H1 (cell line): ENCODE results near the gene PTPN1. TPM values are rescaled to one million over a fixed set of nuclear protein-coding genes. Genes with fewer than 3 reads are reported as not detected.

Source experiments
- BRCA1 ChIP-seq: IDR thresholded peaks from 2 replicates; pipeline ENCODE4 v1.6.1; 2012; ENCODE audit warnings: low read depth, low read length, improper control_type of control experiment
- CBX8 ChIP-seq: fragments of 300-800, 300-1000 bp; sonication (generic); IDR thresholded peaks from 2 replicates; pipeline ENCODE4 v1.7.1; 2016; ENCODE audit warnings: low read depth, low read length, borderline replicate concordance
- CEBPB ChIP-seq: IDR thresholded peaks from 2 replicates; pipeline ENCODE4 v1.6.1; 2012; ENCODE audit warnings: low read depth, low read length
- CHD1 ChIP-seq: IDR thresholded peaks from 2 replicates; pipeline ENCODE4 v1.6.1; 2012; ENCODE audit warnings: low read depth, low read length, improper control_type of control experiment
- CTBP2 ChIP-seq: IDR thresholded peaks from 2 replicates; pipeline ENCODE4 v1.7.0; 2011; ENCODE audit warnings: borderline replicate concordance, mild to moderate bottlenecking, moderate library complexity, mixed read lengths, low read length; ENCODE audit not compliant: insufficient read depth, insufficient read length
- FOSL1 ChIP-seq: IDR thresholded peaks from 2 replicates; pipeline ENCODE4 v1.6.1; 2011; ENCODE audit warnings: mild to moderate bottlenecking, low read depth, low read length, moderate library complexity; ENCODE audit not compliant: insufficient read depth
- GABPA ChIP-seq: IDR thresholded peaks from 2 replicates; pipeline ENCODE4 v1.6.1; 2011; ENCODE audit warnings: mild to moderate bottlenecking, low read length, moderate library complexity, borderline replicate concordance; ENCODE audit not compliant: insufficient read depth
- KDM4A ChIP-seq: IDR thresholded peaks from one replicate; pipeline ENCODE4 v1.7.1; 2012; ENCODE audit warnings: low read depth, mild to moderate bottlenecking, moderate library complexity, low read length, inconsistent platforms; ENCODE audit not compliant: severe bottlenecking
- MAX ChIP-seq: IDR thresholded peaks from 2 replicates; pipeline ENCODE4 v1.6.1; 2012; ENCODE audit warnings: inconsistent platforms
- POU5F1 ChIP-seq: IDR thresholded peaks from 2 replicates; pipeline ENCODE4 v1.6.1; 2011; ENCODE audit warnings: low read depth, mild to moderate bottlenecking, low read length, moderate library complexity
- RBBP5 ChIP-seq: IDR thresholded peaks from 2 replicates; pipeline ENCODE4 v1.7.1; 2012; ENCODE audit warnings: low read depth, mild to moderate bottlenecking, inconsistent platforms, low read length, moderate library complexity, borderline replicate concordance
- SP2 ChIP-seq: IDR thresholded peaks from 2 replicates; pipeline ENCODE4 v1.6.1; 2012; ENCODE audit warnings: mild to moderate bottlenecking, low read length, inconsistent platforms
- SP4 ChIP-seq: IDR thresholded peaks from 2 replicates; pipeline ENCODE4 v1.6.1; 2012; ENCODE audit warnings: low read length, inconsistent platforms
- TAF7 ChIP-seq: optimal IDR thresholded peaks from 2 replicates; pipeline ENCODE3; 2011; ENCODE audit warnings: low read depth, mild to moderate bottlenecking, inconsistent platforms, low read length, moderate library complexity, borderline replicate concordance
- TBP ChIP-seq: IDR thresholded peaks from 2 replicates; pipeline ENCODE4 v1.6.1; 2011; ENCODE audit warnings: low read depth, low read length, improper control_type of control experiment
- polyA plus RNA-seq, 7 experiments: library from polyadenylated mRNA; depleted of rRNA in 3 of 7; stranded (reverse) in 5 of 7; unstranded in 2 of 7; fragments of >200 nt in 5 of 7; fragments of 200-250 nt in 2 of 7; gene quantifications; 1 replicate in 5 of 7; 2 replicates in 1 of 7; 4 replicates in 1 of 7; pipeline versions ENCODE4 v1.2.1 to v1.2.3, GENCODE V29; 2011 to 2013; ENCODE audit warnings: missing spikeins in 2 of 7, mixed read lengths in 2 of 7
- total RNA-seq: library from RNA; stranded (reverse); fragmentation: NEBNext Ultra II Directional; extraction: Animal tissue kit (Norgen Biotek cat#: 25700); gene quantifications from 2 replicates; pipeline ENCODE4 v1.2.1, GENCODE V29; 2021
- TF ChIP-seq, protein P1 (sequence below), 3 experiments: IDR thresholded peaks; 1 replicate in 2 of 3; 2 replicates in 1 of 3; pipeline versions ENCODE4 v1.5.1 to v1.6.1; 2011; ENCODE audit warnings: low read length in 3 of 3, mild to moderate bottlenecking in 3 of 3, inconsistent platforms in 2 of 3, low read depth in 1 of 3, moderate library complexity in 1 of 3; ENCODE audit not compliant: insufficient read depth in 1 of 3; ENCODE audit errors: control extremely low read depth in 1 of 3

The PTPN1 gene
- total and polyA plus RNA-seq, 2 of the 8 experiments (the other 6 are each of a cell fraction or from before 2014, with no cell fraction given), result 18.6 to 32.1 TPM

DNA sequence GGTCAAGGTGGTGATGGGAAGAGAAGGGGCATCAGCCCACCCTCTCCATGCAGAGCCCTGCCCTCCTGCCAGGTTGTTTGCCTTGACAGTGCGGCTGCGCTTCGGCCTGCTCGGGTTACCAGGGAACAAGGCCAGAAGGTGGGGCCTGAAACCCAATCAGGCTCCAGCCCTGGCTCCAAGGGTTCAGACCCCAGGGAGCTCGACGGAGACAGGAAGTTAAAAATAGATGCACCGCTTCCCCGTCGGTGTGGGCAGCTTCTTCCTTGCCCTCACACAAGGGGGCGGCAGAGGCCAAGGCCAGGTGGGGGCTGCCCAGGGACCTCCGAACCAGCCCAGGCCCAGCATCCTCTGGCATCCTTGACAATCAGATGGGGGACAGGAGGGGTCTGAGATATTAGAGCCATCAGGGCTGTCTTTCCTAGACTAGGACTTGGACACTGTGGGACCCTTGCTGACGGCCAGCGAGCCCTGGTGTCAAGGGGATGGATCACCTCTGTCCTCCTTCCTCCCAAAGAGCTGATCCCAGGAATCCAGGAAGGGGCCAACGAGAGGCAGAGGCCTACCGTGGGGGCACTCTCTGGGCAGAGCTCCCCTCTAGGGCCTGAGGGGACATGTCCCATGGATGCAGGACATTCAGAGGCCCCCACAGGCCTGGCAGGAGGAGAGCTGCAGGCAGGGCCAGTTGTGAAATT is 115.9 kb downstream of the PTPN1 start (continued):
- no peak; the same call in 1 of the 2 replicates for TF ChIP-seq GABPA
- TF ChIP-seq BRCA1, result 0 out of 2 replicates have a peak, but pooled peaks have one; percentile 7
- no peak for TF ChIP-seq RBBP5
- no peak for TF ChIP-seq KDM4A
- no peak for TF ChIP-seq POU5F1
- TF ChIP-seq TAF7, result no peak
- TF ChIP-seq, protein P1, sequence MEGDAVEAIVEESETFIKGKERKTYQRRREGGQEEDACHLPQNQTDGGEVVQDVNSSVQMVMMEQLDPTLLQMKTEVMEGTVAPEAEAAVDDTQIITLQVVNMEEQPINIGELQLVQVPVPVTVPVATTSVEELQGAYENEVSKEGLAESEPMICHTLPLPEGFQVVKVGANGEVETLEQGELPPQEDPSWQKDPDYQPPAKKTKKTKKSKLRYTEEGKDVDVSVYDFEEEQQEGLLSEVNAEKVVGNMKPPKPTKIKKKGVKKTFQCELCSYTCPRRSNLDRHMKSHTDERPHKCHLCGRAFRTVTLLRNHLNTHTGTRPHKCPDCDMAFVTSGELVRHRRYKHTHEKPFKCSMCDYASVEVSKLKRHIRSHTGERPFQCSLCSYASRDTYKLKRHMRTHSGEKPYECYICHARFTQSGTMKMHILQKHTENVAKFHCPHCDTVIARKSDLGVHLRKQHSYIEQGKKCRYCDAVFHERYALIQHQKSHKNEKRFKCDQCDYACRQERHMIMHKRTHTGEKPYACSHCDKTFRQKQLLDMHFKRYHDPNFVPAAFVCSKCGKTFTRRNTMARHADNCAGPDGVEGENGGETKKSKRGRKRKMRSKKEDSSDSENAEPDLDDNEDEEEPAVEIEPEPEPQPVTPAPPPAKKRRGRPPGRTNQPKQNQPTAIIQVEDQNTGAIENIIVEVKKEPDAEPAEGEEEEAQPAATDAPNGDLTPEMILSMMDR (IDR thresholded peaks at IDR 0.05; ENCODE audit: control extremely low read depth in 1 of 3, insufficient read depth in 1 of 3, low read depth in 1 of 3, low read length in 3 of 3), result peak; percentile 88 to 96 (median 90)
- no peak for TF ChIP-seq CBX8
- TF ChIP-seq CHD1, result no peak
- no peak for TF ChIP-seq CEBPB
- TF ChIP-seq FOSL1, result no peak
- peak; percentile 26; the same call in 1 of the 2 replicates for TF ChIP-seq MAX
- TF ChIP-seq SP2, result no peak
- TF ChIP-seq TBP, result no peak; the same call in 1 of the 2 replicates
- no peak for TF ChIP-seq SP4
- no peak for TF ChIP-seq CTBP2
